Brain microvascular endothelial cell (primary cell): ENCODE results near the gene RBCK1.

Experiments
- DNase-seq: peaks from one replicate; pipeline ENCODE4 v3.0.0-alpha.2; 2020
- H3K27ac ChIP-seq: fragments of 250-450 bp; sonication (Bioruptor Pico); 2 replicates; pipeline ENCODE4 v1.5.1; 2020; ENCODE audit warnings: mild to moderate bottlenecking, moderate library complexity
- H3K27me3 ChIP-seq: fragments of 250-450 bp; sonication (Bioruptor Pico); replicated peaks from 2 replicates; pipeline ENCODE4 v1.5.1; 2020; ENCODE audit warnings: mild to moderate bottlenecking
- H3K36me3 ChIP-seq: fragments of 250-450 bp; sonication (Bioruptor Pico); replicated peaks from 2 replicates; pipeline ENCODE4 v1.5.1; 2020; ENCODE audit warnings: mild to moderate bottlenecking
- H3K4me3 ChIP-seq: 2 replicates; pipeline ENCODE4 v1.5.1; 2011; ENCODE audit warnings: low read depth, mild to moderate bottlenecking, control low read depth, low read length, moderate library complexity
- CTCF ChIP-seq: IDR thresholded peaks from 2 replicates; pipeline ENCODE4 v1.5.1; 2011; ENCODE audit warnings: low read depth, mild to moderate bottlenecking, moderate library complexity, low read length, control low read depth, inconsistent platforms; ENCODE audit errors: missing control alignments
- in situ Hi-C: cut with HindIII; loops from 2 replicates; pipeline ENCODE4 v1.10.0; 2017; ENCODE audit warnings: low sequenced_read_pairs, low pct_ligation_motif_present

The RBCK1 gene

DNA sequence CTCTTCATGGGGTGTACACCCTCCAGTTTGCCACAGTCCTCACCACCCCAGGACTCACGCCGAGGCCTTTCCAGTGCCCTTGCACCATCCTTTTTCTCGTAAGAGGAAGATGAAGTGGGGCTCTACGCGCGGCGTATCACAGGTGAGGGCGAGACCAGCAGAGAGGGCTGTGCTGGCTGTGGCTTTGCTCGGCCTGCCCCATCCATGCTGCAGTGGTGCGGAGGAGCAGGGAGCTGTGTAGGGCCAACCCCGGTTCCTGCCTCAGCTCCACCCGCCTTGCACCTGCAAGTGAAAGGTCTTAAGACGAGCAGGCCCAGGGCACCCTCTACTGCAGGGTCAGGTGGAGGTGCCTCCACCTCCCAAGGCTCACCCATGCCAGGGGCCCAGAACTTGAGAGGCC lies 24.1 kb downstream of the RBCK1 start:
- Histone ChIP-seq H3K36me3 (peaks cover 38% of the 10 kb centered on the region), H3K27ac (no peak overlapping the region), H3K27me3 (no peaks in the 10 kb centered on the region), H3K4me3 (no peak overlapping the region)
- no peak for TF ChIP-seq CTCF
- no peak for DNase-seq
- in situ Hi-C loops: no loop called here

DNA sequence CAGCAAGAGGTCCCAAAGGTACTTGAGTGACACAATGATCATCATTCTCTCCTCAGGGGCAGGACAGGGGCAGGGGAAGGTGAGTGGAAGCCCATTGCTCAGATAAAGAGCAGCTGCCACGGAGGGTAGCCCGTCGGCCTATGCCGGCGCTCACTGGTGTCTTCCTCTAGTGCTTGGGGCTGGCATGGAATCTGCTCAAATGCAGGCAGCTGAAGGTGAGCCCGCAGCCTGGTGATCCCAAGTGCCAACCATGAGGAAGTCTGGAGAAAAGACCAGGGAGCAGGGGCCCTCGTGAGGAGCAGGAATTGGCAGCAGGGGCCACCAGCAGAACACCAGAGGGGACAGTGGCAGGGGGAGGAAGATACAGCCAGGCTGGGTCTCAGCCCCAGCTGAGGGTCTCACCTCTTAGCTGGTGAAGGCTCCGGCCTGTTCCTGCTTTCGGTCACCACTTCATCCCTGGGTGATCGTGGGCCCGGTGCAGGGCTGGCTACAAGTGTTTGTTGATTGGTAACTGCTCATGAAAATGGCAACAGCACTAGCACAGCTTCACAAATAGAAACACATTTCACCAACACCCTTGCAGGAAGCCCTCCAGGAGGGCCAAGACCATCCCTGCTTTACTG lies 24.7 kb downstream of the RBCK1 start:
- DNase-seq: no peak
- in situ Hi-C loops: no loop called here
- no peak overlapping the region for H3K4me3 ChIP-seq
- TF ChIP-seq CTCF: no peak
- peaks cover 40% of the 10 kb centered on the region for H3K36me3 ChIP-seq
- H3K27me3 ChIP-seq: no peaks in the 10 kb centered on the region
- H3K27ac ChIP-seq: no peak overlapping the region

DNA sequence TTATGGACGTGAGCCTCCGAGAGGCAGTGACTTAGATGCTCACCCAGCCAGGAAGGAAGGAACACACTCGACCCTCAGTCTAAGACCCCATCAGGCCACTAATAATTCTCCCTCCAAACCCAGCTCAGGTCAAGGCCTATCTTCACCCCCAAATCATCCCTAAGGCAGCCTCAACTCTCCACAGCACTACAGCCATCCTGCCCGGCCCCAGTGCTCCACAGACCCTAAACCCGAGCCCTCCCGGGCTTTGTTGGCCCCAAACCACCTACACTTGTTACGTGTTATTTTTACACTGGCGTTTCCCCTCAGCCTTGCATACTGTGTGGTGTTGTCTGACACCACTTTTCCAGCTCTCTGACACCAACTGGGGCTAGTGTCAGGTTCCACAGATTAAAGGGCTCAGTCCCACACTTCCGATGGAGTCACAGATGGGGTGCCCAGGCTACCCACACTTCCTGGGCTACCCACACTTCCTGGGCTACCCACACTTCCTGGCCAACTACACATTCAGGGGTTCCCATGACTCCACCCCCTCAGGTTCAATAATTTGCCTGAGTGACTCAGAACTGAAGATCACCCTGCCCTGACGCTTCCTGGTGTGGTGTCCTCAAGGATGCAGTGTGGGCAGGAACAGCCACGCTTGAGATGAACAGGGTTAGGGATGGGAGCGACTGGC lies 25.3 kb downstream of the RBCK1 start:
- no peaks in the 10 kb centered on the region for H3K27me3 ChIP-seq
- in situ Hi-C loops: no loop called here
- DNase-seq: no peak
- TF ChIP-seq CTCF: no peak
- peaks cover 41% of the 10 kb centered on the region for H3K36me3 ChIP-seq
- H3K4me3 ChIP-seq: no peak overlapping the region
- no peak overlapping the region for H3K27ac ChIP-seq

DNA sequence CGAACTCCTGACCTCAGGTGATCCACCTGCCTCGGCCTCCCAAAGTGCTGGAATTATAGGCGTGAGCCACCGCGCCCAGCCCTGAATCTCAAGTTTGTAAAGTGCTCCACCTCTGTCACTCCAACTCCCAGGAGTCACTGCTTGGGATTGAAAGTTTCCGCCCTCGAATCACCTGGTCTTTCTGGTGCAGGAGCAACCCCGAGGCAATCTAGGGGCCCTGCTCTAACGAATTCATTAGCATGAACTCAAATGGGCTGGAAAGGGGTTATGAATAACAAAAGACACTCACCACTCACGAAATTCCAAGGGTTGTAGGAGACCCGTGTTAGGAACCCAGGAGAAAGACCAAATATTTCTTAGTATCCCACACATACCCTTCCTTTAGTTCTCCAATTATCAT lies 26.1 kb downstream of the RBCK1 start:
- H3K36me3 ChIP-seq: peaks cover 48% of the 10 kb centered on the region
- no peak for TF ChIP-seq CTCF
- in situ Hi-C loops: no loop called here
- DNase-seq: no peak
- H3K4me3 ChIP-seq: no peak overlapping the region
- no peak overlapping the region for H3K27ac ChIP-seq
- H3K27me3 ChIP-seq: no peaks in the 10 kb centered on the region

DNA sequence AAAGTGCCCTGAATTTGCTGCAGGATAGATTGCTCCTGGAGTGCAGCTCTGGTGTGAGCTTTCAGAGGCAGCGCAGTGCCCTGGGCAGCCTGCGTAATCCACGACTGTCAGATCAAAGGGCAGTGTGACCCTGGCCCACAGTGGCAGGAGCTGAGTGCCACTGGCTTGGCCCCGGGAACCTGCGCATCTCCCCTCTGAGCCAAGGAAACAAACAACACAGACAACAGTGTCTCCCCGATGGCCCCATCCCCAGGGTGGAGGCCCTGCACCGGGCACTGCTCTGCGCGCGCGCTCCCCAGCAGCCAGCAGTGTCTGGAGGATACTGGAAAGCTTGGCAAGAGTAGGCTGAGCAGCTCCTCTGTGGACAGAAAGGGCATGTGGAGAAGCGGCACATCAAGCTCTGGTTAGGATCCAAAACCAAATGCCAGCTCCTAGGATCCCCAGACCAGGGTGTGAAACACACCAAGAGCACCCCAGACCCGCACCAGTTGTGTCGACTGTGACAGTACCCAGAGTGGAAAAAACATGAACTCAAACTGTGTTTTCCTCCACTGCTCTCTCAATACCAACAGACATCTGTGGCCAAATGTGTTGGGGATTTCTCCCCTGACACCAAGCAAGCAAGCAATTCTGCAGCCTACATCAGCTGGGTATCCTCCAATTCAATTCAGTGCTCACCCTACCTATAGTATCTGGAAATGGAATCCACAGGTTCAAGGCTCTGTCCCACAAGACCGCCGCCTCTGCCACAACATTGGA lies 26.7 kb downstream of the RBCK1 start:
- Histone ChIP-seq H3K27ac (no peak overlapping the region), H3K27me3 (no peaks in the 10 kb centered on the region), H3K36me3 (peaks cover 54% of the 10 kb centered on the region), H3K4me3 (no peak overlapping the region)
- DNase-seq: no peak
- in situ Hi-C loops: no loop called here
- TF ChIP-seq CTCF: no peak
